Measurements from ENCODE around the gene MINK1.

Gene MINK1

DNA sequence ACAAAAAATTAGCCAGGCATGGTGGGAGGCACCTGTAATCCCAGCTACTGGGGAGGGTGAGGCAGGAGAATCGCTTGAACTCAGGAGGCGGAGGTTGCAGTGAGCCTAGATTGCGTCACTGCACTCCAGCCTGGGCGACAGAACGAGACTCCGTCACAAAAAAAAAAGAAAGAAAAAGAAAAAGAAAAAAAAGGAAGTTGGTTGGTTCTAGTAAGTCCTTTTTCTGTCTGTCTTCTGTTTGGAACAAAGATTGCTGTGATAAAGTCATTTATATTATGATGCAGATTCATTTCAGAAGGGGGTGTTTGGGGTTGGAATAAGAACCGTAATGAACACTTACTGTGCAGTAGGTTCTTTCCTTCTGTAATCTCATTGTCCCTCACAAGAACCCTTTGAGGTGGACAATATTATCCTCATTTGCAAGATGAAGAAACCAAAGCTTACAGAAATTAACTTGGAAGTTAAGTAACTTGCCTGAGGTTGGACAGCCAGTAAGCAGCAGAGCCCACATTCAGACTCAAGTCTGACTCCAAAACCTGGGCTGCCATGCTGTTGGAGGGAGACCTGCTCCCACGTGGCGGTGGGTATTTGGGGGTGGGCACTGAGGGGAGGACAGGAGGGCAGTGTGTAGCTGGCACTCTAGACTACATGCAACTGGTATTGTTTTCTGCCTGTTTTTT is 10.3 kb downstream of the MINK1 start:
- TF ChIP-seq, protein P1, sequence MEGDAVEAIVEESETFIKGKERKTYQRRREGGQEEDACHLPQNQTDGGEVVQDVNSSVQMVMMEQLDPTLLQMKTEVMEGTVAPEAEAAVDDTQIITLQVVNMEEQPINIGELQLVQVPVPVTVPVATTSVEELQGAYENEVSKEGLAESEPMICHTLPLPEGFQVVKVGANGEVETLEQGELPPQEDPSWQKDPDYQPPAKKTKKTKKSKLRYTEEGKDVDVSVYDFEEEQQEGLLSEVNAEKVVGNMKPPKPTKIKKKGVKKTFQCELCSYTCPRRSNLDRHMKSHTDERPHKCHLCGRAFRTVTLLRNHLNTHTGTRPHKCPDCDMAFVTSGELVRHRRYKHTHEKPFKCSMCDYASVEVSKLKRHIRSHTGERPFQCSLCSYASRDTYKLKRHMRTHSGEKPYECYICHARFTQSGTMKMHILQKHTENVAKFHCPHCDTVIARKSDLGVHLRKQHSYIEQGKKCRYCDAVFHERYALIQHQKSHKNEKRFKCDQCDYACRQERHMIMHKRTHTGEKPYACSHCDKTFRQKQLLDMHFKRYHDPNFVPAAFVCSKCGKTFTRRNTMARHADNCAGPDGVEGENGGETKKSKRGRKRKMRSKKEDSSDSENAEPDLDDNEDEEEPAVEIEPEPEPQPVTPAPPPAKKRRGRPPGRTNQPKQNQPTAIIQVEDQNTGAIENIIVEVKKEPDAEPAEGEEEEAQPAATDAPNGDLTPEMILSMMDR (conservative IDR thresholded peaks at IDR 0.05; ENCODE audit: control insufficient read depth, insufficient read depth, low read depth, low read length), result no peak
- no peak for DNase-seq (ENCODE audit: low read depth)
- no peak overlapping the region for H3K4me3 ChIP-seq (ENCODE audit: control insufficient read depth, low read depth, low read length)

DNA sequence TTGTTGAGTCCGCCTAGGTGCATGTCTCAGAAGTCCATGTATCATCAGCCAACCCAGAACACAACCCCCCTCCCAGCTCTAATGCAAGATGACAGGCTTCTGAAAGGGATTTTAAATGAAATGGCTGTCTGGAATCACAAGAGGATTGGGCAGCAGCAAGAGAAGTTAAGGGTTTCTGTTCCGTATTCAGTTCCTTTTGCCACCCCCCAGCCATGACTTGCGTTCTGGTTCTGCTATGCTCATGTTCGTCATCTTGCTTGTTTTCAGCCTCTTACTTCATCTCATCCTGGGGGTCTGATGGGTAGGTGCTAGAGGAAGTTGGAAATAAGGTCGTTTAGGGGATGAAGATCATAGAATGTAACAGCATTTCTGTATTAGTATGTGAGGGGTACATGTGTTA is 12.0 kb downstream of the MINK1 start:
- no peak for DNase-seq (ENCODE audit: low read depth)
- no peak overlapping the region for H3K4me3 ChIP-seq (ENCODE audit: control insufficient read depth, low read depth, low read length)
- TF ChIP-seq, protein P1 (conservative IDR thresholded peaks at IDR 0.05; ENCODE audit: control insufficient read depth, insufficient read depth, low read depth, low read length), result no peak

DNA sequence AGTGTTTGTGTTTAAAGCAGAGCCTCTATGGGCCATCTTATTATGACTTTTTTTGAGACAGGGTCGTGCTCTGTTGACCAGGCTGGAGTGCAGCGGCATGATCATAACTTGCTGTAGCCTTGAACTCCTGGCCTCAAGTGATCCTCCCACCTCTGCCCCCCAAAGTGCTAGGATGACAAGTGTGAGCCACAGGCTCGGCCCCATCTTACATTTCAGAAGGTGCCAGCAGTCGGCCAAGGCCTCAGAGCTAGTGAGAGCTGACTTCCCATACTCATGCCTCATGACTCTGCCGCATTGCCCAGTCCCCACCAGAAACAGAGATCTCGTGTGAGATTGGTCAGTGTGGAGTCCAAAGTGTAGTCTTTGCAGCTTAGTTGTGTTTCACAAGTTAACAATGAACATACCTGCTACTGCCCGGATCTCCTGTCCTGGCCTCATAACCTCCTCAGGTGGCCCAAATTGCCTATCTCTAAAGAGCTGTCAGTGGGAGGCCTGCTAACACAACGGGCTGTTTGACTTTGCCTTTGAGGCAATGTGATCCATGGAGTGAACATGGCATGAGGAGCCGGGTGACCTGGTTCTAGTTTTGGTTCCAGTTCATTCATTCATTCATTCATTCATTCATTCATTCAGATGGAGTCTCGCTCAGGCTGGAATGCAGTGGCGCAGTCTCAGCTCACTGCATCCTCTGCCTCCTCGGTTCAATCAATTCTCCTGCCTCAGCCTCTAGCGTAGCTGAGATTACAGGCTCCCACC is 13.7 kb downstream of the MINK1 start:
- H3K4me3 ChIP-seq (ENCODE audit: control insufficient read depth, low read depth, low read length), result no peak overlapping the region

DNA sequence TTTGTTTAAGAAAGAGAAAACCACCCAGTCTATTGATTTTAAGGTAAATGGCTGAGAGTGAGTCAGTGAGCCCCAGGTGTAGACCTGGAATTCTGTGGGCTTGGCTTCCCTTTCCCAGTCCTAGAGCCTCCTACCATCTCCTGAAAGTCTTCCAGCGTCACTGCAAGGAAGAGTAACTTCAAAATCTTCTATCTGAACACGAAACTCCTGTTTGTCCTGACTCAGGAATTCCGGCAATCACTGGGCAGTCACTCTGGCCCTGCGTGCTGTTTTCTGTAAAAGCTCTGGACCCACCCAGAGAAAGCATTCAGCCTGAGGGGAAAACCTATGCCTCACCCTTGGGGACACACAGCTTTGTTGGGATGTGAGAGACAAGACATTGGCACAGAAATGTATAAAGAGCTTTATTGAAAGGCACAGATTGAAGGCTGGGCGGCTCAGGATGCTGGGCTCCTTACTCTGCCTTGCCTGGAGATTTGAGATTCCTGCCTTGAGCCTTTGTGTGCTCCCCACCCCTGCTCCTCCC is 15.9 kb downstream of the MINK1 start:
- H3K4me3 ChIP-seq (ENCODE audit: control insufficient read depth, low read depth, low read length), result no peak overlapping the region
- TF ChIP-seq, protein P1 (conservative IDR thresholded peaks at IDR 0.05; ENCODE audit: control insufficient read depth, insufficient read depth, low read depth, low read length), result no peak
- no peak for DNase-seq (ENCODE audit: low read depth)

More for the DNA sequence above, 13.7 kb downstream of the MINK1 start:
- TF ChIP-seq, protein P1 (conservative IDR thresholded peaks at IDR 0.05; ENCODE audit: control insufficient read depth, insufficient read depth, low read depth, low read length), result no peak
- DNase-seq (ENCODE audit: low read depth), result no peak

DNA sequence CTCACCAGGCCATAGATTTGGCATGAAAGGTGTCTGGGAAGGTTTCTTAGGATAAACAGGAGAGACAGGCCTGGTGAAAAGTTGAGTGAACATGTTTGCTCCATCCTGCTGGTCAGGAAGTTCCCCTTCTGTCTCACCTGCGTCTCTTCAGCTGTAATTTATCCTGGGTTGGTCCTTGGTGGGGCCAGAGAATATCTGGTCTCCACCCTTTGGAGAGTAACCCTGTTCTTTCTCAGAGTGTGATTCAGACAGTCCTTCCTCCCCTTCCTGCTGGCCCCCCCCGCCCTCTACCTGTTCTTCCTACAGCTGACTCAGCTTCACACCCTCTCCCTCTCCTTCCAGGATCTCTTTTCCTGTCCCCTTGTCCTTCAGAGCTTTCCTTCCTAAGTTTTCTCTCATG is 17.1 kb downstream of the MINK1 start:
- no peak overlapping the region for H3K4me3 ChIP-seq (ENCODE audit: control insufficient read depth, low read depth, low read length)
- TF ChIP-seq, protein P1 (conservative IDR thresholded peaks at IDR 0.05; ENCODE audit: control insufficient read depth, insufficient read depth, low read depth, low read length), result no peak
- DNase-seq (ENCODE audit: low read depth), result no peak

DNA sequence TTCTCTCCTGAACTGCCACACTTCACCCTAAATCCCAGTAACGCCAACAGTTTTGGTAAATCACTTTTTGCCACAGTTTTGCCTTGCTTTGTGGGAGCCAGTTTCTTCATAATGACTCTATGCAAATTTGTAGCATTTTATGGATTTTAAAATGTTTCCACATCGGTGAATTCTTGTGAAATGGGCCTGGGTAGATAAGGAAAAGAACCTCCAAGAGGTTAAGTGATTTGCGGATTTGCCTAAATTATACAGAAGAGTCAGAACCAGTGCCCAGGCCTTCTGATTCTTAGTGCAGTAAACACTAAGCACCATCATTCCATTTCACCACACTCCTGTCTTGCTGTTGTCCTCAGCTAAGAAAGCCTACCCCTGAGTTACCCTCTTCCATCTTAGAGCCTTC is 17.9 kb downstream of the MINK1 start:
- TF ChIP-seq, protein P1 (conservative IDR thresholded peaks at IDR 0.05; ENCODE audit: control insufficient read depth, insufficient read depth, low read depth, low read length), result no peak
- no peak for DNase-seq (ENCODE audit: low read depth)
- H3K4me3 ChIP-seq (ENCODE audit: control insufficient read depth, low read depth, low read length), result no peak overlapping the region
